Activated CD8-positive, alpha-beta T cell treated with anti-CD3 and anti-CD28 coated beads for 36 hours (primary cell): ENCODE data around the gene METAP1D. TPM values are rescaled to one million over a fixed set of nuclear protein-coding genes. Genes with fewer than 3 reads are reported as not detected.

ENCODE experiments used
- ATAC-seq: fragments of 200-7000 bp; cut with Tn5 transposase; one replicate; pipeline ENCODE4 v1.10.0; 2021; ENCODE audit warnings: mild to moderate bottlenecking, moderate library complexity
- CTCF ChIA-PET: fragments of 350-600 bp; sonication (Branson Sonifier 250); formaldehyde crosslinking; loops from one replicate; lab custom pipeline; 2021; ENCODE audit warnings: antibody characterized with exemption; lab: Charles Lee
- POLR2A ChIA-PET: fragments of 350-600 bp; sonication (Branson Sonifier 250); formaldehyde crosslinking; loops from one replicate; lab custom pipeline; 2021; ENCODE audit warnings: antibody characterized with exemption; lab: Charles Lee
- DNase-seq: peaks from one replicate; pipeline ENCODE4 v3.0.0-alpha.2; 2020
- H3K27ac Mint-ChIP-seq: one replicate; pipeline ENCODE4 v1.8.0; 2021; ENCODE audit warnings: mild to moderate bottlenecking, mixed read lengths
- H3K27me3 Mint-ChIP-seq: one replicate; pipeline ENCODE4 v1.8.0; 2021; ENCODE audit warnings: mixed read lengths
- H3K36me3 Mint-ChIP-seq: one replicate; pipeline ENCODE4 v1.8.0; 2021; ENCODE audit warnings: low read depth, mixed read lengths
- H3K4me1 Mint-ChIP-seq: one replicate; pipeline ENCODE4 v1.8.0; 2021; ENCODE audit warnings: low read depth, mixed read lengths
- H3K4me3 Mint-ChIP-seq: one replicate; pipeline ENCODE4 v1.8.0; 2021; ENCODE audit warnings: mild to moderate bottlenecking, moderate library complexity, mixed read lengths
- H3K9me3 Mint-ChIP-seq: one replicate; pipeline ENCODE4 v1.8.0; 2021; ENCODE audit warnings: mixed read lengths
- intact Hi-C: fragments of 100-400 bp; cut with micrococcal nuclease; formaldehyde crosslinking; loops from one replicate; pipeline ENCODE4 v1.10.0; 2022
- total RNA-seq, 2 experiments: library from RNA; stranded (reverse); gene quantifications; one replicate each; pipeline ENCODE4 v1.2.3, GENCODE V29; 2021
- TF ChIP-seq, protein P1 (sequence below): fragments of 200-600 bp; IDR thresholded peaks from one replicate; pipeline ENCODE4 v1.8.0; 2022; ENCODE audit warnings: antibody characterized with exemption, mild to moderate bottlenecking

The METAP1D gene
- total RNA-seq, 2 experiments from 2014 or later, result 5.4 to 8.8 TPM

DNA sequence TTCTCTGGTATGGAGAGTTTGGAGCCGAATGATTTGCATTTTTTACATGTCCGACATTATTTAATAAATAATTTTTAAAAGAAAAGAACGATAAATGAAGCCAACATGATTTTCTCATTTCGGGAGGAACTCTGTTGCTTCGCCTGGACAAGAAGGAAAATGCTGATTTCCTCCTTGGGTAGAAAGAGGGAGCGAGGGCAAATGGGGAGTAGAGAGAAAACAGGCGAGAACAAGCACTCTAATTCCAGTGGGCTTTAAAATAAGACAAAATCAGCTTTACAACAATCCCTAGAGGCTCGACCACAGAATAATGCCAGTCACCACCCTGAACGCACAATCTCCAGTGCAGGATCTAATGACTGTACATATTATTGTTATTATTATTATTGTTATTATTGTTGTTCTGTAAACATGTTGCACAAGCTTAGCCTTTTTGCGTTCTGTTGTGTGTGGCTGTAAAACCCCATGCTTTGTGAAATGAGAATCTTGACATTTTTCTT lies 89.3 kb downstream of the METAP1D start:
- Mint-ChIP-seq H3K9me3 (no peaks in the 10 kb centered on the region), H3K27ac (no peak overlapping the region), H3K27me3 (peaks cover 88% of the 10 kb centered on the region), H3K4me1 (peaks cover 46% of the 10 kb centered on the region), H3K4me3 (no peak overlapping the region), H3K36me3 (no peaks in the 10 kb centered on the region)
- ATAC-seq (no peak), DNase-seq (no peak)
- CTCF ChIA-PET, result interaction anchor here (1.2 to 4.5 kb wide), 3 partner anchors 11 to 17 kb away, joined by 5 to 43 read pairs (median 8); no protein-coding TSS in a partner anchor
- POLR2A ChIA-PET, result no interaction called here
- TF ChIP-seq, protein P1, sequence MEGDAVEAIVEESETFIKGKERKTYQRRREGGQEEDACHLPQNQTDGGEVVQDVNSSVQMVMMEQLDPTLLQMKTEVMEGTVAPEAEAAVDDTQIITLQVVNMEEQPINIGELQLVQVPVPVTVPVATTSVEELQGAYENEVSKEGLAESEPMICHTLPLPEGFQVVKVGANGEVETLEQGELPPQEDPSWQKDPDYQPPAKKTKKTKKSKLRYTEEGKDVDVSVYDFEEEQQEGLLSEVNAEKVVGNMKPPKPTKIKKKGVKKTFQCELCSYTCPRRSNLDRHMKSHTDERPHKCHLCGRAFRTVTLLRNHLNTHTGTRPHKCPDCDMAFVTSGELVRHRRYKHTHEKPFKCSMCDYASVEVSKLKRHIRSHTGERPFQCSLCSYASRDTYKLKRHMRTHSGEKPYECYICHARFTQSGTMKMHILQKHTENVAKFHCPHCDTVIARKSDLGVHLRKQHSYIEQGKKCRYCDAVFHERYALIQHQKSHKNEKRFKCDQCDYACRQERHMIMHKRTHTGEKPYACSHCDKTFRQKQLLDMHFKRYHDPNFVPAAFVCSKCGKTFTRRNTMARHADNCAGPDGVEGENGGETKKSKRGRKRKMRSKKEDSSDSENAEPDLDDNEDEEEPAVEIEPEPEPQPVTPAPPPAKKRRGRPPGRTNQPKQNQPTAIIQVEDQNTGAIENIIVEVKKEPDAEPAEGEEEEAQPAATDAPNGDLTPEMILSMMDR, result no peak
- intact Hi-C loops, result no loop called here

GRCh38 chr2:172089633-172090032 lies 89.9 kb downstream of the METAP1D start:
- ChIA-PET CTCF (interaction anchor here (3.1 kb wide), 1 partner anchor 14 kb away, joined by 32 read pairs; the partner anchor contains the start of gene DLX2), POLR2A (interaction anchor here (0.6 kb wide), 1 partner anchor 62 kb away, joined by 3 read pairs; no protein-coding TSS in a partner anchor)
- Mint-ChIP-seq H3K27ac (no peak overlapping the region), H3K27me3 (peaks cover 84% of the 10 kb centered on the region), H3K36me3 (no peaks in the 10 kb centered on the region), H3K4me3 (no peak overlapping the region), H3K9me3 (no peaks in the 10 kb centered on the region), H3K4me1 (peaks cover 43% of the 10 kb centered on the region)
- ATAC-seq, result no peak
- TF ChIP-seq, protein P1, result no peak
- intact Hi-C loops, result loop anchor here (1.0 kb wide), 1 partner anchor 9 kb away; no protein-coding TSS in a partner anchor
- DNase-seq, result no peak

GRCh38 chr2:172090044-172090961 lies 90.5 kb downstream of the METAP1D start:
- DNase-seq (no peak), ATAC-seq (no peak)
- H3K27ac Mint-ChIP-seq, result no peak overlapping the region
- peaks cover 84% of the 10 kb centered on the region for H3K27me3 Mint-ChIP-seq
- TF ChIP-seq, protein P1, result no peak
- ChIA-PET POLR2A (interaction anchor here (0.6 kb wide), 1 partner anchor 62 kb away, joined by 3 read pairs; no protein-coding TSS in a partner anchor), CTCF (interaction anchor here (0.9 to 3.5 kb wide), 4 partner anchors 8 to 37 kb away, joined by 3 to 32 read pairs (median 9); partner anchors contain the start of gene DLX2)
- no peaks in the 10 kb centered on the region for H3K36me3 Mint-ChIP-seq
- no peak overlapping the region for H3K4me3 Mint-ChIP-seq
- H3K9me3 Mint-ChIP-seq, result no peaks in the 10 kb centered on the region
- peaks cover 42% of the 10 kb centered on the region for H3K4me1 Mint-ChIP-seq
- intact Hi-C loops, result loop anchor here (1.0 kb wide), 1 partner anchor 10 kb away; no protein-coding TSS in a partner anchor

DNA sequence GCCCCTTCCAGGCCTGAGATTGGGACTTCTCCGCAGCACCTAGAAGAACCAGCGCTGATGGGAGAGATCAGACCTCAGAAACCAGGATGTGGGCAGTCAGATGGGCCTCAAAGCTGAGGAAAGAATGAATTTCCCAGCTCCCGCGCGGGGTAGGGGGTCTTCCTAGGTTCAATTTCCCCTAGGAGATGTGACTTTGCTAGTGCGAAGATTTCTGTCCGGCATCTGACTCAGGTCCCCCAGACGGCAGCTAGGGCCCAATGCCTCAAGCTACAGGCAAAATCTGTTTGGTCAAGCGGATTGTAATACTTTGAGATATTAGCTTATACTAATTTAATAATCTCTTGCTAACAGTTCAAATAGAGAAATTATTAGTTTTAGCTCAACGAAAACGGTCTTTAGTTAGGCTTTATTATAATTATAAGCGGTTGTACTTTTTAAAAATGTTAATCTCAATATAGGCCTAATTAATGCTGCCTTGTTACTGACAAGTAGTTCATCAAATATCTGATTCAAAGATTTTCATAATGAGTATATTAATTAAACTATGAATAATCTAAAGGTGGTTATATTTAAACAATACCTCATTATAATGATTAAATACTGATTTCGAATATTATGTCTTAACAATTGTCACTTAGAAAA lies 91.4 kb downstream of the METAP1D start:
- no peaks in the 10 kb centered on the region for H3K36me3 Mint-ChIP-seq
- peaks cover 43% of the 10 kb centered on the region for H3K4me1 Mint-ChIP-seq
- H3K27ac Mint-ChIP-seq, result no peak overlapping the region
- H3K4me3 Mint-ChIP-seq, result no peak overlapping the region
- peaks cover 86% of the 10 kb centered on the region for H3K27me3 Mint-ChIP-seq
- intact Hi-C loops, result loop anchor here (1.0 kb wide), 1 partner anchor 11 kb away; no protein-coding TSS in a partner anchor
- CTCF ChIA-PET, result interaction anchor here (0.9 to 3.5 kb wide), 4 partner anchors 9 to 37 kb away, joined by 3 to 32 read pairs (median 9); partner anchors contain the start of gene DLX2
- TF ChIP-seq, protein P1, result no peak
- DNase-seq (no peak), ATAC-seq (no peak)
- POLR2A ChIA-PET, result interaction anchor here (2.2 kb wide), 1 partner anchor 9 kb away, joined by 6 read pairs; no protein-coding TSS in a partner anchor
- no peaks in the 10 kb centered on the region for H3K9me3 Mint-ChIP-seq
